GM18870 (cell line): ENCODE results near the gene CTXND1.

Experiments
- ATAC-seq: cut with Tn5 transposase; IDR thresholded peaks from one replicate; pipeline ENCODE4 v1.9.1; 2021; ENCODE audit warnings: moderate library complexity; ENCODE audit not compliant: unreplicated experiment

CTXND1 gene

GRCh38 chr15:80183886-80184285 is 68.1 kb downstream of the CTXND1 start:
- ATAC-seq = no peak

GRCh38 chr15:80183306-80183705 is 68.7 kb downstream of the CTXND1 start:
- no peak for ATAC-seq

- no peak for ATAC-seq
These were observed 69.3 kb downstream of the CTXND1 start for GRCh38 chr15:80182611-80183261.

GRCh38 chr15:80180986-80181385 is 71.0 kb downstream of the CTXND1 start:
- ATAC-seq = no peak

- no peak for ATAC-seq
These were observed 71.5 kb downstream of the CTXND1 start for GRCh38 chr15:80180468-80180867.

- no peak for ATAC-seq
These were observed 72.1 kb downstream of the CTXND1 start for GRCh38 chr15:80179935-80180334.

GRCh38 chr15:80179025-80179759 is 72.8 kb downstream of the CTXND1 start:
- ATAC-seq = no peak

- no peak for ATAC-seq
These were observed 74.9 kb downstream of the CTXND1 start for GRCh38 chr15:80177156-80177555.

- ATAC-seq = no peak
These were observed 75.6 kb downstream of the CTXND1 start for GRCh38 chr15:80176443-80176842.

- no peak for ATAC-seq
These were observed 76.6 kb downstream of the CTXND1 start for GRCh38 chr15:80175436-80175835.

GRCh38 chr15:80174017-80174746 is 77.8 kb downstream of the CTXND1 start:
- no peak for ATAC-seq

- ATAC-seq = no peak
These were observed 78.8 kb downstream of the CTXND1 start for GRCh38 chr15:80173022-80173759.

- ATAC-seq = no peak
These were observed 79.6 kb downstream of the CTXND1 start for GRCh38 chr15:80172401-80172800.

GRCh38 chr15:80171787-80172186 is 80.2 kb downstream of the CTXND1 start:
- no peak for ATAC-seq

- ATAC-seq = no peak
These were observed 81.4 kb downstream of the CTXND1 start for GRCh38 chr15:80170596-80170995.

GRCh38 chr15:80169768-80170357 is 82.2 kb downstream of the CTXND1 start:
- ATAC-seq = no peak

- no peak for ATAC-seq
These were observed 83.6 kb downstream of the CTXND1 start for GRCh38 chr15:80168421-80168820.

GRCh38 chr15:80167936-80168335 is 84.1 kb downstream of the CTXND1 start:
- ATAC-seq = no peak

- ATAC-seq = no peak
These were observed 88.1 kb downstream of the CTXND1 start for GRCh38 chr15:80163897-80164296.

GRCh38 chr15:80163217-80163616 is 88.8 kb downstream of the CTXND1 start:
- ATAC-seq = no peak

- no peak for ATAC-seq
These were observed 89.9 kb downstream of the CTXND1 start for GRCh38 chr15:80162059-80162554.
